DOHH2 (cell line): ENCODE data around the gene PDE7B.

Experiments
- EZH2phosphoT487 ChIP-seq: fragments of 200-600 bp; sonication (generic); IDR thresholded peaks from 2 replicates; pipeline ENCODE4 v1.6.1; 2017; ENCODE audit warnings: borderline replicate concordance, mild to moderate bottlenecking, antibody characterized with exemption, low read length, moderate library complexity, mixed read lengths
- TF ChIP-seq, protein P1 (sequence below): fragments of 200-600 bp; sonication (generic); IDR thresholded peaks from one replicate; pipeline ENCODE4 v1.5.1; 2014; ENCODE audit warnings: antibody characterized with exemption, mild to moderate bottlenecking, low read depth, low read length; ENCODE audit not compliant: poor library complexity, severe bottlenecking

DNA sequence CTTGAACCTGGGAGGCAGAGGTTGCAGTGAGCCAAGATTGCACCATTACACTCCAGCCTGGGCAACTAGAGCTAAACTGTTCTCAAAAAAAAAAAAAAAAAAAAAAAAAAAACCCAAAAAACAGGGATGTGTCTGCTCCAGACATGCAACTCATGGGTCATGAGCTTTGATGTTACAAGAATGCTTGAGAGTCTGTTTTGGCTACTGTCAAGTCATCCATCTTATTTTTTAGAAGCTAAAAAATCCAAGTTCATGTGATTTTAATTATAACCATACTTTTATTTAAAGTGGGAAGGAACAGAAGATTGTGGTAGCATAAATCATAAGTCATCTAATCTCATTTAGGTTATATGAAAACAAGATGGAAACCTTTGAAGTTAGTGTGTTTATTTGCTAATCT is 120.6 kb downstream of the PDE7B start:
- TF ChIP-seq, protein P1, sequence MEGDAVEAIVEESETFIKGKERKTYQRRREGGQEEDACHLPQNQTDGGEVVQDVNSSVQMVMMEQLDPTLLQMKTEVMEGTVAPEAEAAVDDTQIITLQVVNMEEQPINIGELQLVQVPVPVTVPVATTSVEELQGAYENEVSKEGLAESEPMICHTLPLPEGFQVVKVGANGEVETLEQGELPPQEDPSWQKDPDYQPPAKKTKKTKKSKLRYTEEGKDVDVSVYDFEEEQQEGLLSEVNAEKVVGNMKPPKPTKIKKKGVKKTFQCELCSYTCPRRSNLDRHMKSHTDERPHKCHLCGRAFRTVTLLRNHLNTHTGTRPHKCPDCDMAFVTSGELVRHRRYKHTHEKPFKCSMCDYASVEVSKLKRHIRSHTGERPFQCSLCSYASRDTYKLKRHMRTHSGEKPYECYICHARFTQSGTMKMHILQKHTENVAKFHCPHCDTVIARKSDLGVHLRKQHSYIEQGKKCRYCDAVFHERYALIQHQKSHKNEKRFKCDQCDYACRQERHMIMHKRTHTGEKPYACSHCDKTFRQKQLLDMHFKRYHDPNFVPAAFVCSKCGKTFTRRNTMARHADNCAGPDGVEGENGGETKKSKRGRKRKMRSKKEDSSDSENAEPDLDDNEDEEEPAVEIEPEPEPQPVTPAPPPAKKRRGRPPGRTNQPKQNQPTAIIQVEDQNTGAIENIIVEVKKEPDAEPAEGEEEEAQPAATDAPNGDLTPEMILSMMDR: no peak
- TF ChIP-seq EZH2phosphoT487: no peak
